GM19438 (cell line): ENCODE data around the gene FGFR4.
"Not testable (repeated sequence)": the region's sequence is repeated elsewhere in the genome, so short reads cannot be mapped to it uniquely, and the experiment has no call there.

Experiments used
- ATAC-seq: cut with Tn5 transposase; IDR thresholded peaks from one replicate; pipeline ENCODE4 v1.9.1; 2021; ENCODE audit warnings: low read depth; ENCODE audit not compliant: unreplicated experiment

The FGFR4 gene

DNA sequence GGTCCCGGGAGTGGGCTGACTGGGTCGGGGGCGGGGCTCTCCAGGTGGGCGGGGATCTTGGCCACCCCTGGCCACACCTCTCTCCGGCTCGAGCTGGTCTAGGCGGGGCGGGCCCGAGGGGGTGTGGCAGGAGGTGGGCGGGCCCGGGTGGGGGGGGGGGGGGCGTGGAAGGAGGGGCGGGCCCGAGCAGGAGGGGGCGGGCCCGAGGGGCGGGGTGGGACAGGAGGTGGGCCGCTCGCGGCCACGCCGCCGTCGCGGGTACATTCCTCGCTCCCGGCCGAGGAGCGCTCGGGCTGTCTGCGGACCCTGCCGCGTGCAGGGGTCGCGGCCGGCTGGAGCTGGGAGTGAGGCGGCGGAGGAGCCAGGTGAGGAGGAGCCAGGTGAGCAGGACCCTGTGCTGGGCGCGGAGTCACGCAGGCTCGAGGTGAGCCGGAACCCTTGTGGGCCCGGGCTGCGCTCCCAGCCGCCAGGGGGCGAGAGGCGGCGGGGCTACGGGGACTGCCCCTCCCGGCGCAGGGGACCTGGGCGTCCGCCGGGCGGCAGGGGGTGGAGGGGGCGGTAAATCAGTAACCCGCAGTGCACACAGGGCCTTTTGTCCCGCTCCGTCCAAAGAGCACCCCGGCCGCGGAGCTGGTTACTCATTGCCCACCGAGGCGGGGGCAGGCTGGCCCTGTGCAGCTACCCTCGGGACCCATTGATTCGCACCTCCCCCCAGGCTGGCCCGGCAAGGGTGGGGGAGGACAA, at the start of gene FGFR4:
Gene FGFR4, plus strand, starts transcription at position 262 of the 744 bp plus-strand sequence. CDS start 2,688 bp downstream, outside the sequence.
- peak; percentile 78 for ATAC-seq

DNA sequence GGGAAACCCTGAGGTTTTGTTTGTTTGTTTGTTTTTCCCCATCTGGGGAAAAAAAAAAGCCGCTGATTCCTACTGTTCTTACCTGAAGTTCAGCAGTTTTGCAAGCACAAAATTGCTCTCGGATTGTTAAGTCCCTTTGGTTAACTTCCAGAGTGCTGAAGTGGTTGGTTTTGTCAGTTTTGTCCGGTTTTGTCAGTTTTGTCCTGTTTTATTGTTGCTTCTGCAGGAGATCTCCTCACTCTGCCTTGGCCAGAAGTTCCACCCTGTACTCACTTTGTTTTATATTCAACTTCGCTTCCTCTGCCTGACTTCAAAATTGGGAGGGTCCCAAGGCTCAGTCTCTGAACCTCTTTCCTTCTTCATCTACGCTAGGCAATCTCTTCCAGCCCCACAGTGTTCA, 49.8 kb upstream of the FGFR4 start:
- no peak for ATAC-seq

DNA sequence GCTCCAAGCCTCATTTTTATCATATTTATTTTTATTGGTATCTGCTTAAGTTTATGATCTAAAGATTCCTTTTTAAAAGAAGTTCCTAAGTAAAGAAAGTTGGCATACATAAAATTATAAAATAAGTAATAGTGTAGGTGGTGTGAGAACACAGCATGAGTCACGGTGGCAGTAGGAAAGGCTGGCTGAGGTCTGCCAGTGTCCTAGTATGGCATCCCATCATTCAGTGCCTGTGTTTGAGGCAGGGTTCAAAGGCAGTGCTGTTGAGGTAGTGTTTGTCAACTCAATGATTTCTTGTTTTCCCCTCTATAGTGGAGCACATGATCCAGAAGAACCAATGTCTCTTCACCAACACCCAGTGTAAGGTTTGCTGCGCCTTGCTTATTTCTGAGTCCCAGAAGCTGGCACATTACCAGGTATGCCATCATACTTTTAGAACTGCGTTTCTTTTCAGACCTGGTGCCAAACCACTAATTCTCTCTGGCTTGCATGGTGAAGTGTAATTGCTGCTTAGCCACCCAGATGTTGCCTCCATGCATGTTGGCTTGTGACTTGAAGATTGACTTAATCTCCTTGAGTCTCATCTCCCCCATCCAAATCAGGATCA, 45.8 kb upstream of the FGFR4 start:
- no peak for ATAC-seq

DNA sequence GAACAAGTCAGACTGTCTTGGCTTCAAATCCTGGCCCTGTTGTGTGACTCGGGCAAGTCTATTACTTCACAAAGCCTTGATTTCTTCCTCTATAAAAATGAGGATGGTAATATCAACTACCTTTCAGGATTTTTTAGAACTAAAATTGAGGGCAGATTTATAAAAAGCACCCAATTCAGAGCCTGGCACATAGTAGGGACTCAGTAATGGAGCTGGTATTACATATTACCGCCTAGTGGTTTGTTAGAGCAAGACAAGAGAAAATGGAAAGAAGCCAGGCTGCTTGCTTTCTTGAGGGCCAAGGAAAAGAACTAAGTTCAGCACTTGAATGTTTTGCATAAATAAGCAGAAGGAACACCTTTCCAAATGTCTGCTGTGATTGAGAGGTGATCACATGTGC, 44.8 kb upstream of the FGFR4 start:
- ATAC-seq, result no peak

DNA sequence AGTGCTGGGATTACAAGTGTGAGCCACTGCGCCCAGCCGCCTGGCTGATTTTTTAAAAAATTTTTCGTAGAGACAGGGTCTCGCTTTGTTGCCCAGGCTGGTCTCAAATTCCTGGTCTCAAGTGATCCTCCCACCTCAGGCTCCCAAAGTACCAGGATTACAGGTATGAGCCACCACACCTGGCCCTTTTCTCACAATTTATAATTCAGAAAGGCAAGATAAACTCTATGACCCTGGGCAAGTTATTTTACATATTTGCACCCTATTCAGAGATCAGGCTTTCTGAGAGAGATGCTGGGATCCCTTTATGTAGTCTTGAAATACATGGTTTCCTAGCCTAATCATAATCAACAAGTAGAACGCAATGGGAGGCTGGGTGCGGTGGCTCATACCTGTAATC, 43.6 kb upstream of the FGFR4 start:
- no peak for ATAC-seq

DNA sequence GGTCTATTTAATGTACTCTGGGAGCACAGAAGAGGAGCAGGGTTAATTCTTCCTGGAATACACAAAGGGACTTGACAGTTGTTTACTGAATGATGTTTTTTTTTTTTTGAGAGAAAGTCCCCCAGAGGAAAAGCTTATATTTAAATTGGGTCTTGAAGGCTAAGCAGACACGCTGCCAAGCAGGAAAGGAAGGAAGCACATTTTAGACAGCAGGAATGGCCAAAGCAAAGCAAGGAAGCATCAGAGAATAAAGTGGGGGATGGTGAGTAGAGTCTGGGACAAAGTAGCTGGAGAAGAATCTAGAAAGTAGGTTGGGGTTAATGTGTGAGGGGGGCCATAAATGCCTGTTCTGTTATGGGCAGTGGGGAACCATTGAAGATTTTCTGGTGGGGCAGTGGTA, 42.8 kb upstream of the FGFR4 start:
- ATAC-seq, result no peak

DNA sequence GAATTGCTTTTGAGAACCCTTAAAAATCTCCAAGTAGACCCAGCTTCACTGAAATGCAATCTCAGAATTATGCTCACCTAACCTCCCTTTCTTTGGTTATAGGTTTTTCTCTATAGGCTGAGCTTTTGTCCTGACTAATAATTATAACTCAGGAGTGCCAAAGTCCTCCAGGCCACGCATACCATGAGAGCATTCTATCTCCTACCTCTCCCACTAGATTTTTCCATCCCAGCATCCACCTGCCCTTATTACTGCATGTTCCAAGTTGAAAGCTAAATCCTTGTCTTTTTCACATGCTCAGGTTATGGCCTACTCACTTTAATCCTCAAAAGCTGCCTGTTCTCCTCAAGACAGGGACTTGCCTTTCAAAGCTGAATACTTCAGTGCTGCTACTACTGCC, 42.1 kb upstream of the FGFR4 start:
- no peak for ATAC-seq

DNA sequence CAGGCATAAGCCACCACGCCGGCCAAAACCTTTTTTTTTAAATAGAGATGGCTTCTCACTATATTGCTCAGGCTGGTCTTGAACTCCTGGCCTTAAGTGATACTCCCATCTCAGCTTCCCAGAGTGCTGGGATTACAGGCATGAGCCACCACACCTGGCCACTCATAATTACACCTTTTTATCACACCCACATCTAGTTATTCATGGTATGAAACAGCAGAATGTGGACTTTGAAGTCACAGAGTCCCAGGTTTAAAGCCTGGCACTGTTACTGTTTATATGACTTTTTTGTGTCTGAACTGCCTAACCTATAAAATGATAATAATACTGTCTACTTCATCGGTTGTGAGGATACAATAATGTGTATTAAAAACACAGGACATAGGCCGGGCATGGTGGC, 41.1 kb upstream of the FGFR4 start:
- ATAC-seq, result no peak

DNA sequence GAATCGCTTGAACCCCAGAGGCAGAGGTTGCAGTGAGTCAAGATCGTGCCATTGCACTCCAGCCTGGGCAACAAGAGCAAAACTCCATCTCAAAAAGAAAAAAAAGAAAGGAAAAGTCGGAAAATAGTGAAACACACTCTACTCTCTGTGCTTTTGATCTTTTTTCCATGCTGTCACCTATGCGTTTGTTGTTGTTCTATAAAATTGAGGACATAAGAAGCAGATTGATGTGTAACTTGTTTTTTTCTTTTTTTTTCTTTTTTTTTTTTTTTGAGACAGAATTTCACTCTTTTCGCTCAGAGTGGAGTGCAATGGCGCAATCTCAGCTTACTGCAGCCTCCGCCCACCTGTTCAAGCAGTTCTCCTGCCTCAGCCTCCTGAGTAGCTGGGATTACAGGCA, 38.2 kb upstream of the FGFR4 start:
- not testable (repeated sequence) for ATAC-seq

DNA sequence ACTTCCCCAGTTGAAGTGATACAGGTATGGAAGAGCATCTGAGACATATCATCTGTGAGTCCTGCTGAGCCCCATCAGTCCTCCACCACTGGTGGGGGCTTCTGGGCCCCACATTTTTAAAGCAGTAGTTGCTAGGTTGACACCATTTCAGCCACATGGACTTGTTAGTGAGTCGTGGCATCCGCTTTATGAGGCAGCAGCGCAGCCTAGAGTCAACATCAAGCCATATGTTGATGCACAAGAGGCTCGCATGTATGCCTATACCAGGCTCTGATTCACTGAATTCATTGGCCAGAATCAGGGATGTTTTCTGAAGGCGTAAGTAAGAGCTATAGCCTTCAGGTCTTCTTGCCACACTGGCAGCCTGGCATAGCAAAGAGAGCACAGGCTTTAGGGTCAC, 37.4 kb upstream of the FGFR4 start:
- no peak for ATAC-seq

DNA sequence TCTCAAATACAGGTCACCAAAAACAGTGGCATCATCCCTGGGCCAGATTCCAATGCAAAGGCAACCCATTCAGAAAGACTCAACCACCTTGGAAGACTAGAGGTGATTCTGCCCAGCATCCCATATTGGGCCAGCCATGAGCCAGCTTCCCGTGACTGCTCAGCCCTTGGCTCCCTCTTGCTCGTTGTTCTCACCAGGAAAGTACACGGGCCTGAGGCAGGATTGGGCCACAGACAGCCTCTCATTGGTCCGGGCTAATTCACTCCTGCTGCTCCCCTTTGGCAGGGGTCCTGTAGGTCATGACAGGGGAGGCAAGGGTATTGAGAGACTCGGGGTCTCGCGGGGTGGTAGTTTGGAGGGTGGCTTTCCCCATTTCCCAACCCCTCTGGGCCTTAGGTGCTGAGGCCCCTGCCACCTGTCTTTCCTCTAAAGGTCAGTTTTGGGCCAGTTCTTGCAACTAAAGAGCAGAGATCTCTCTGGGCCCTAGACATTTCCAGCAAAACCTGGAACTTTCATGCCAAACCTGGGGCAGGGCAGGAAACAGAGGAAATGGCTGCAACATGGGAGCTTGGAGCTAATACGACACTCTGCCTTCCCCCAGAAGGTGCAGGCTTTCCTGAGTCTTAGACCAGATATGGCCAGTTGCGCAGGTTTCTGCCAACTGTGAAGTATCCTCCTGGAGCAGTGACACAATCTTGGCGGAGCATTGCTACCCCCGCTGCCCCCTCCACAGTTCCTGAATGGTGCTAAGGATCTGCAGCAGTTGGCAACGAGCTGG, 22.0 kb upstream of the FGFR4 start:
- no peak for ATAC-seq

DNA sequence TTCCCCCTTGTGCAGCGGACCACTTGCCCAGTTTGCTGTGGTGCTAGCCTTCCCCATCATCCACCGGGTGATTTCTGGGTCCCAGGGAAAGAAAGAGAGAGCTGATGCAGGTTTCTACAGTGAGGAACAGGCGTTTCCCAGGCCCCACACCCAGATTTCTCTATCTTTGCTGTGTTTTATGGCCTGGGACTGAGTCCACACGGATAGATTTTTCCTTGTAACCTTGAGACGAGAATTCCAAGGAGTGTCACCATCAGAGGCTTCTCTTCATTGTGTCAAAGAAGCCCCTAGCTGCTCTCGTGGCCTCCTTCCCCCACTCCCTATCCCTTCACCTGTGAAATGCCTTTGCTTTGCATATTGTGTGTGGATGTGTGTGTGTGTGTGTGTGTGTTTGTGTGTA, 21.2 kb upstream of the FGFR4 start:
- ATAC-seq, result no peak

DNA sequence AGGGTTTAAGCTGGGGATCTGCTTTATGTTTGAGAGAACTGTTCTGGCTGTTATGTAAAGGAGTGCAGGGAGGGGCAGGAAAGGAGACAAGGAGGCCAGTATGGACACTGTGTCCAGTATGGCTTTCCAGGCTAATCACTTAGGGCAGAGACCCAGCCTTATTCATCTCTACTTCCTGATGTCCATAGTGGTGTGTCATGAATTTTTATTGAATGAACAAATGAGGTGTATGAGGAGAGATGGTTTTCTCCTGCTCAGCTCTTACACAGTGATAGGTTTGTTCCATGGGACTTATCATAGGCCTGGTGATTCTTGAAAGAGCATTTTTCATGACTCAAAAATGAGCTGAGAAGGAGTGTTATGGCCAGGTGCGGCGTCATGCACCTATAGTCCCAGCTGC, 20.5 kb upstream of the FGFR4 start:
- ATAC-seq, result no peak

DNA sequence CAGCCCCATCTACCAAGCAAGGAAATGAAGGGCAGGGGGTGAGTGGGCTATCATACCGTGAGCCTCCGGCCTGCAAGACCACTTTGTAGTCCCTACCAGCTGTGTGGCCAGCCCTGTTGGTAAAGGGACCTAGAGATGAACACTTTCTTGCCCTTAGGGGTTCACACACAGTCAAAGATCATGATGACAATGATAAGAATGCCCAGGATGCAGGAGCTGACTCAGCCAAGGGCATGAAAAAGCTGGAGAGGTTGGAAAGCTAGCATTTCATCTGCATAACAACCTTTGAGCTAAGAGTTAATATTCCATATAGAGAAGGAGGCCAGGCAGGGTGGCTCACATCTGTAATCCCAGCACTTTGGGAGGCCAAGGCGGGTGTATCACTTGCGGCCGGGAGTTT, 19.2 kb upstream of the FGFR4 start:
- no peak for ATAC-seq

DNA sequence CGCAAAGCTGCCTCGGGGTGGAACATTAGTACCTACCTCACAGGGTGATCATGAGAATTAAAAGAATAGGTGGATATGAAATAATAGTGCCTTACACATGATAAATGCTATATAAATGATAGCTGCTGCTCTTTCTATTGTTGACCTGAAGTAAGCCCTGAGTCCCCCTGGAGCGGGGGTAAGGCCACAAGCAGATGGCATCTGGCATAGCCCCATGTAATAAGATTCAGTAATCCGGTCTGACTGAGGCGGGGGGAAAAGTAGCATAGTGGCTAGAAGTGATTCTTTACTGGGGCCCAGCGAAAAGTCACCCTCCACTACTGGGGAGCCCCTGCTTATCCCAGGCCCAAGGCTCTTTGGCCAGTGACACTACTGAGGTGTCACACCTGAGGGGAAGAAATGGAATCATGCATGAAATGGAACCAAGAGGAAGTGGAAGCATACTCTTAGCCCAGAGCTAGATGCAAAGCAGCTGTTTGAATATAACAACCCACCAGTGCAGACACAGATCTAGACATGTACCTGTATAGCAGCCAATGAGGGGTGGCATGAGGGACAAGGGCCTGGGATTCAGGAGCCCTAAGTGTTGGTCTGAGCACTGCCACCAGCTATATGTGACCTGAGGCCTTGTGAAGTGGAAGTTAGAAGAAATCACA, 16.1 kb upstream of the FGFR4 start:
- no peak for ATAC-seq

DNA sequence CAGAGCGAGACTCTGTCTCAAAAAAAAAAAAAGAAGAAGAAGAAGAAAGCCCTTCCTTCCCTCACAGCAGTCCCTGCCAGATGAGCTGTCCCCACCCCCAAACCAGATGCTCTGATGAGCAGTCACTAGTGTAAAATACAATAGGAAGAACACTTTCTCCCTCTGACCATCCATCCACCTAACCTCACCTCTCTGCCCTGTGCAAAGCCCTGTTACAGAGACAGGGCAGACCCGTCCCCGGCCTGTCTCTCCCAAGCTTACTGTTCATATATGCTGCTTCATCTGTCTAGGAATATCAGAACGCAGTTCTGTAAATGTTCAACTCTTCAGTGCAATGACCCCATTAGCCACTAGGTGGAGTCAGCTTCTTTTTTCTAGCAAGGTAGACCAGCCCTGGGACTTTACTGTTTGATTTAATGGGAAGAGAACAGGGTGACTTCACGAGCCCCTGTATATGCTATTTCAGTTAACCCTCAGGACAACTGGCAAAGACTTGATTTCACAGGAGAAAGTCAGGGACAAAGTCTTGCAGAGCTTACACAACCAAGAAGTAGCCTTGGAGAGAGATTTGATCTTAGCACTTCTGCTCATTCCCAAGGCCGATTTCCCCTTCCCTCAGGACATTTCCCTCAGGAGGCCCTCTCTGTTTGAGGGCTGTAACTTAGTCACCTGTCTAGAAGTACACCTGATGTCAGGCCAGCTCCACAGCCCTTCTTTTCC, 14.9 kb upstream of the FGFR4 start:
- peak; percentile 76 for ATAC-seq

DNA sequence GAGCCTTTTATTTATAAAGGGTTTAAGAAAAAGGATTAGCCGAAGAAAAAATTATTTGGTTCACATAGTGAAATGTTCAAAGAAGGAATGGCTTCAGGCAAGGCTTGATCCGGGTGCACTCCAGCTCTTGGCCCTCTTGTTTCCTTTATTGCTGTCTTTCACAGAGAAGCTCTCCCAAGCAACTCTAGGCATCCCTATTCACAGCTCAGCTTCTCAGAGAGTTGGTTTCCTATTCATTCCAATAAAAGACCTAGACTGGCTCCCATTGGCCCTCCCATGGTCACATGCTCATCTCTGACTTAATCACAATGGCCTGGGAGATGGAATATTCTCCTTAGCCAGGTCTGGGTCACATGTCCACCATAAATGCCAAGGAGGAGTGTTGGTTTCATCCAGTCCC, 9.4 kb upstream of the FGFR4 start:
- no peak for ATAC-seq

DNA sequence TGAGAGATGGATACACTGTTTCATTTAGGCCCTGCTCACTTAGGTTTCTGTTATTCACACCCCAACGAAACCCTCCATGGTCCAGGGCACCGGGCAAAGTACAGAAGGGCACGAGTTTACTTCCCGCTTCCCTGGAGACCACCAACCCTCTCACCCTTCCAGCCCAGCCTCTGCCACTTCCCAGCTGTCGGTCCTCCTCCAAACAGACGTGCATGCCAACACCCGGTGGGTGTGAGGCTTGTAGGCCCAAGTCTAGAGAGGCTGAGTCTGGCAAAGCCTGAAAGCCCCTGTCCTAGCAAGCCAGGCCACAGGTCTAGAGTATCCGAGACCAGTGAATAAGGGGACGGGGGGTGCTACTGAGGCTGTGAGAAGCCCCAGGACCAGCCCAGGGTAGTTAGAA, 7.1 kb upstream of the FGFR4 start:
- no peak for ATAC-seq

DNA sequence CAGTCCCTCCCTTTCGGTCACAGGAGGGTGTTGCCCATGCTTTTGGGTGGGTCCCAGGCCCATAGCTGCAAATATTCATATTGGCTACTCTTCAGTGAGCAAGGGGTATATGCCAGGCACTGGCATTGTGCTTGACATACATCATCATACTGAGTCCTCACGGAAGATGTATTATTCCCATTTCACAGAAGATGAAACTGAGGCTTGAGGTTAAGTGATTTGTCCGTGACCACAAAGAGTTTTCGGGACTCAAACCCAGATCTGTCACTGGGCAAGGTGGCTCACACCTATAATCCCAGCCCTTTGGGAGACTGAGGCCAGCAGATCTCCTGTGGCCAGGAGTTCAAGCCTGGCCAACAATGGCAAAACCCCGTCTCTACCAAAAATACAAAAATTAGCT, 6.5 kb upstream of the FGFR4 start:
- ATAC-seq, result no peak

DNA sequence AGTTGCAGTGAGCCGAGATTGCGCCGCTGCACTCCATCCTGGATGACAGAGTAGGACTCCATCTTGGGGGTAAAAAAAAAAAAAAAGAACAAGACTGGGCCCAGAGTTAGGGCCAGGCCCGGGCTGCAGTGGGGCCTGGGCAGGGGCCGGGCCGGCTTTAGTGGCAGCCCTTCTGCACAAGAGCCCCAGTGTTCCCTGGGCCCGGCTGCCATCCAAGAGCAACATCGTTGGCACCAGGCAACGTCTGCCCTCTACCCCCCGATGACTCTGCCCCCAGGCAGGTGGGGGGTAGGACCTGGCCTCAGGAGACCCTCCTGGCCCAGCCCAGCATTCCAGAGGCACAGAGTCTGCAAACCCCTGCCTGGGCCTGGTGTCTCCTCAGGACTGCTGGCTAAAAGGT, 4.9 kb upstream of the FGFR4 start:
- ATAC-seq, result no peak

DNA sequence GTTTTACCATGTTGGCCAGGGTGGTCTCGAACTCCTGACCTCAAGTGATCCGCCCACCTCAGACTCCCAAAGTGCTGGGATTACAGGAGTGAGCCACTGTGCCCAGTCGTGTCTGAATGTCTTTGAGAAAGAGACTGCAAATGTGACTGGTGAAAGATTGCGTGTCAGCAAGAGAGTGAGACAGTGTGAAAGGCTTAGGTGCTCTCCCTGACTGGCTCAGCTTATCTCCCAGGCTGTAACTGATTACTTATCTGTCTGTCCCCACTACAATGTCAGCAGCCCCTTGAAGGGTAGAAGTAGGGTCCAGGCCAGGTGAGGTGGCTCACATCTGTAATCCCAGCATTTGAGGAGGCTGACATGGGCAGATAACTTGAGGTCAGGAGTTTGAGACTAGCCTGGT, 3.4 kb upstream of the FGFR4 start:
- no peak for ATAC-seq
